ENCODE results near the gene PARP3. TPM values are rescaled to one million over a fixed set of nuclear protein-coding genes. Genes with fewer than 3 reads are reported as not detected.

PARP3 gene
- total RNA-seq, 4 donors from 2014 or later: 100 to 157 (median 137) TPM

GRCh38 chr3:51961602-51962569 is 19.7 kb downstream of the PARP3 start:
- H3K4me1 ChIP-seq: peaks cover 0 to 10% (median 3%) of the 10 kb centered on the region in 4 donors
- TF ChIP-seq POLR2A (IDR thresholded peaks at IDR 0.05) (no peak), CTCF (IDR thresholded peaks at IDR 0.05) (no peak)
- H3K36me3 ChIP-seq: peaks cover 0 to 7% (median 0%) of the 10 kb centered on the region in 3 donors
- no peaks in the 10 kb centered on the region for H3K9me3 ChIP-seq
- no peak overlapping the region for H3K4me3 ChIP-seq
- H3K27me3 ChIP-seq: no peaks in the 10 kb centered on the region
- no peak overlapping the region for H3K27ac ChIP-seq
- DNase-seq: no peak

- DNase-seq: no peak
- Histone ChIP-seq H3K27ac (no peak overlapping the region), H3K4me3 (no peak overlapping the region), H3K9me3 (no peaks in the 10 kb centered on the region), H3K27me3 (no peaks in the 10 kb centered on the region), H3K4me1 (peaks cover 0 to 15% (median 5%) of the 10 kb centered on the region in 4 donors), H3K36me3 (peaks cover 0 to 7% (median 0%) of the 10 kb centered on the region in 3 donors)
- TF ChIP-seq CTCF (IDR thresholded peaks at IDR 0.05) (no peak), POLR2A (IDR thresholded peaks at IDR 0.05) (no peak)
These were observed 20.8 kb downstream of the PARP3 start for GRCh38 chr3:51962854-51963530.

- no peak for TF ChIP-seq POLR2A (IDR thresholded peaks at IDR 0.05)
- H3K4me3 ChIP-seq: no peak overlapping the region
- no peaks in the 10 kb centered on the region for H3K27me3 ChIP-seq
- DNase-seq: no peak
- H3K9me3 ChIP-seq: no peaks in the 10 kb centered on the region
- peaks cover 0 to 6% (median 0%) of the 10 kb centered on the region in 3 donors for H3K36me3 ChIP-seq
- peaks cover 0 to 23% (median 7%) of the 10 kb centered on the region in 4 donors for H3K4me1 ChIP-seq
- H3K27ac ChIP-seq: no peak overlapping the region
These were observed 21.8 kb downstream of the PARP3 start for GRCh38 chr3:51963951-51964451.

- Histone ChIP-seq H3K4me1 (peaks cover 0 to 23% (median 7%) of the 10 kb centered on the region in 4 donors), H3K36me3 (peaks cover 0 to 4% (median 0%) of the 10 kb centered on the region in 3 donors), H3K27me3 (no peaks in the 10 kb centered on the region), H3K27ac (no peak overlapping the region), H3K9me3 (no peaks in the 10 kb centered on the region), H3K4me3 (no peak overlapping the region)
- TF ChIP-seq POLR2A (IDR thresholded peaks at IDR 0.05) (no peak), CTCF (IDR thresholded peaks at IDR 0.05) (no peak)
- DNase-seq: no peak
These were observed 22.4 kb downstream of the PARP3 start for GRCh38 chr3:51964521-51964920.

- Histone ChIP-seq H3K27me3 (no peaks in the 10 kb centered on the region), H3K27ac (no peak overlapping the region), H3K9me3 (no peaks in the 10 kb centered on the region), H3K36me3 (no peaks in the 10 kb centered on the region), H3K4me1 (peaks cover 0 to 24% (median 7%) of the 10 kb centered on the region in 4 donors), H3K4me3 (no peak overlapping the region)
- no peak for TF ChIP-seq CTCF (IDR thresholded peaks at IDR 0.05)
- no peak for TF ChIP-seq POLR2A (IDR thresholded peaks at IDR 0.05)
- no peak for DNase-seq
These were observed 23.9 kb downstream of the PARP3 start for GRCh38 chr3:51966016-51966415.
